Raji (cell line): ENCODE measurements around the gene AHRR.

ENCODE experiments used
- POLR2A ChIP-seq: IDR thresholded peaks from 2 replicates; pipeline ENCODE4 v1.6.1; 2011; ENCODE audit warnings: low read depth, low read length, control low read depth; ENCODE audit not compliant: insufficient read depth

Gene AHRR

GRCh38 chr5:321230-321725 lies at the start of gene AHRR:
Gene AHRR, plus strand, starts transcription at chr5:321714. Its CDS starts 22,189 bp downstream, at chr5:343903.
- no peak for TF ChIP-seq POLR2A

- no peak for TF ChIP-seq POLR2A
Observed at GRCh38 chr5:278646-279045, 42.9 kb upstream of the AHRR start.

DNA sequence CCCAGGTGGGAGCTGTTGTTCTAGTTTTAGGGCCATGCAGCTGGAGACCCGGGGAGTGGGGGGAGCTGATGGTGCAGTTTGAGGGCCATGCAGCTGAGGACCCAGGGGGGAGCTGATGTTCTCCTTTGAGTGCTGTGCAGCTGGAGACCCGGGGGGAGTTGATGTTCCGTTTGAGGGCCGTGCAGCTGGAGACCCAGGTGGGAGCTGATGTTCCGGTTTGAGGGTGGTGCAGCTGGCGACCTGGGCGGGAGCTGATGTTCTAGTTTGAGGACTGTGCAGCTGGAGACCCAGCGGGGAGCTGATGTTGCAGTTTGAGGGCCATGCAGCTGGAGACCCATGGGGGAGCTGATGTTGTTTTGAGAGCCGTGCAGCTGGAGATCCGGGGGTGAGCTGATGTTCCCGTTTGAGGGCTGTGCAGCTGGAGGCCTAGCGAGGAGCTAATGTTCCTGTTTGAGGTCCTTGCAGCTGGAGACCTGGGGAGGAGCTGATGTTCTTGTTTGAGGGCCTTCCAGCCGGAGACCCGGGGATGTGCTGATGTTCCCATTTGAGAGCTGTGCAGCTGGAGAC lies 35.4 kb upstream of the AHRR start:
- no peak for TF ChIP-seq POLR2A

- TF ChIP-seq POLR2A: no peak
Observed at GRCh38 chr5:298737-299125, 22.8 kb upstream of the AHRR start.

DNA sequence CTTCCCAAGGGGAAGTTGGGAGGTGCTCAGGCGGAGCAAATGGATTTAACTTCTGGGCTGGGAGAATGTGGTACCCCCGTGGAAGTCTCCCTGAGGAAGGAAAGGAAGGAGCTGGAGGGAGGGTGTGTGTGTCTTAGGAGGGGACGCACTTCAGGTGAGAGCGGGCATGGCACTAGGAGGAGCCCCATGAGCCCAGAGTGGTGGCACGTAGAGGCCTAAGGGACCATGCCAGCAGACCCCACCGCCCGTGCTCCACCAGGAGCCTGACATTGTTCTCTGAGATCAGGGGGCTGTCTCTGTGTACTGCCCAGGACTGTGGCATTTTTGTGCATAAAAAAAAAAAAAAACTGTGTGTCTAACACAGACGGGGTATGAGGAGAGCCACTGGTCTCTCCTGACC lies 18.5 kb upstream of the AHRR start:
- TF ChIP-seq POLR2A: no peak

DNA sequence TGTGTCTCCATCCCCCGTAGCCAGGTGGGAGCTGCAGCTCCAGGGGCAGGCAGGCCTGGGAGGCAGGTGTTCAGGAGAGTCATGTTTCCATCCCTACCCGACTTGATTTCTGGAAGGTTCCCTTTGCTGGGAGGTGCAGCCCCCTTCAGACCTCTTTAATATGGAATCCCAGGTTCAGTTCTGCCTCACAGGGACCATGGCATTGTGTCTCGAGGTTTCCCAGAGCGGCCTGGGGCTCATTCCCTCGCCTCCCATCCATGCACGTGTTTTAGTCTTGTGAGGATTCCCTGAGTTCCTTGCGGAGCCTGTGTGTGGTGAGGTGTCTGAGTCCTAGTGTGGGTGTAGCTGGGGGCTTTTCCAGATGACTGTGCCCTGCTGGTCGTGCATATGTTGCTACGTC lies 16.5 kb upstream of the AHRR start:
- no peak for TF ChIP-seq POLR2A

DNA sequence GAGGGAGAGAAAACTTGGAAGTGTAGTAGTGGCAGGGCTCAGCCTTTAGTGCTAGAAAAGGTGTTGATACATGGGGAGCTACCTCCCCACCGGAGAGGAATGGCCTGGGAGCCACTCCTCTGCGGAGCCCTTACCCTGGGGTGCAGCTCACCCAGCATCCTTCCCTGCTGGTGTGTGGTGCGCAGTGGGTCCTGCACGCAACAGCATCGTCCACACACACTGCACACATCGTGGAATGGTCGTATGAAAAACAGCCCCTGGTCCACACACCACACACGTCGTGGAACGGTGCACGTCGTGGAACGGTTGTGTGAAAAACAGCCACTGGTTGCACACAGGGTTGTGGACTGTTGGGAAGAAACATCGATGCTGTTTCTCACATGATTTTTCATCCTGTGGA lies 16.1 kb upstream of the AHRR start:
- TF ChIP-seq POLR2A: no peak

DNA sequence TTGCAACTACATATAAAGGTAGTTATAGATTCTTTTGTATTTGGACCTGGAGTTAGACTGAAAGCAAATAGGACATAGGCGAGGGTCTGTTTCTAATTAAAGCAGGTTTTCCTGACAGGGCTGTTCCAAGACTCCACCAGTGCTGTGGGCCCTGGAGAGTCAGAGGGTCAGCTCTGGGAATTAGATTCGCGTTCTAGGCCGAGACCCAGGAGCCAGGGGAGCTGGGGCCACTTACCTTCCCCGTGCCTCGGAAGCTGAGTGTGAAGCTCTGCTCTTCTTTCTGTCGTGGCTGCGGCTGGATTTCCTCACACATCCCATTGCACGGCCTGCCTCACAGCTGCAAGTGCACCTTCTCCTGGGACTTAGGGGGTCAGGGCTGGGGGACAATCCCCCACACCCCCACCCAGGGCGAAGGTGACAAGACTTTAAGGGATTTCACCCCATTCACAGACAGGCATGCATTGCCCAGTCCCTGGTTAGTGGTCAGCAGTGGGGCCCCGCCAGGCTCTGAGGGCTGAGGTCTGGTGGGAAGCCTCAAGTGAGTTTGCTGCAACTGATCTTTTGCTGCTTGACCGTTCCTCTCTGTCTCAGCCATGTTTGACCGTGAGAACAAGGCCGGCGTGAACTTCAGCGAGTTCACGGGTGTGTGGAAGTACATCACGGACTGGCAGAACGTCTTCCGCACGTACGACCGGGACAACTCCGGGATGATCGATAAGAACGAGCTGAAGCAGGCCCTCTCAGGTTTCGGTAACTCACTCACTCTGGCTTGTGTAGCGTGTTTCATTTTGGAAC lies 15.3 kb upstream of the AHRR start:
- no peak for TF ChIP-seq POLR2A

DNA sequence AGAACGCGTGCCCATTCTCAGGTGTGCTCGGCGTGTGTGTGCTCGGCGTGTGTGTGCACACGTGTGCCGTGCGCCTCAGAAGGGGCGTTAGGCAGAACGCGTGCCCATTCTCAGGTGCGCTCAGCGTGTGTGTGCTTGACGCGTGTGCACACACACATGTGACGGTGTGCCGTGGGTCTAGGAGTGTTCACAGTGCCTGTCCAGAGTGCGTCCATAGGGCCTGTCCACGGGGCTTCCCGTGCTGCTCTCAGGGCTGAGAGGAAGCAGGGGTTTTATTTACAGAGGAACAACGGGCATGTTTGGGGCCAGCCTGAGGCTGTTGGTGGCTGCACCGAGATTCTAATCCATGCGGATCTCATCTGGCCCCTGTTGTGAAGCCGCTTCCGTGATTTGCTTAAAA lies 14.2 kb upstream of the AHRR start:
- no peak for TF ChIP-seq POLR2A

DNA sequence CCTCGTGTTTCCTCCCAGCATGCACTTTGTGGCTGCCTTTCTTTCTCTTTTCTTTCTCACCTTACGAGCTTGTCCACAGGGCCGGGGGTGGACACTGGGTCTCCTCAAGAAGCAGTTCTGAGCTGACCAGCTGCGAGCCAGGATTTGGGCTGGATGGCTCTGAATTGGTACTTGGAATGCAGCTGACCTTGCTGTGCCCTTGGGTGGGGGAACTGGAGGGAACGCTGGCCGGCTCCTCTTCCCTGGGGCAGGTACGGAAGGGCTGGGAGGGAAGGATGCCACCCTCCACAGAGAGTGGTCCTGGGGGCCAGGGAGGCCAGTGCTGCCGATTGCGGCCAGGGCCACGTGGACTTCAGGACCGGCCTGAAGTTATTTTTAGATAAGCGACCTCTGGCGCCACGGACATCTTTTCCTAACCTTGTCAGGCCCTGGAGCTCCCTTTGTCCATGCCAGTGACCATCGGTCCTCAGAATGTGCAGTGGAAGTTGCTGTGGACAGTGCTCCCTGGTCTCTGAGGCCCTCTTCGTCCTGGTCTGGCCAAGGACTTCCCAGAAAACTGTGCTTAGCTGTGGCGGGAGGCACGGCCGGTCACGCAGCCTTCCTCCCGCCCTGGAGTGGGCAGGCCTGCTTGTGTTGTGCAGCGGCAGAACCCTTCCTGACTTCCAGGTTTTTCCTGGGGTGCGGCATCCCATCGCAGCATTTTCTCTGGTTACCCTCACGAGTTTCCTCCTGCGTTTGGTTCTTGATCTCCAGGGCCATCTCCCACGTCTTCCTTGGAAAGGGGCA lies 13.5 kb upstream of the AHRR start:
- no peak for TF ChIP-seq POLR2A

DNA sequence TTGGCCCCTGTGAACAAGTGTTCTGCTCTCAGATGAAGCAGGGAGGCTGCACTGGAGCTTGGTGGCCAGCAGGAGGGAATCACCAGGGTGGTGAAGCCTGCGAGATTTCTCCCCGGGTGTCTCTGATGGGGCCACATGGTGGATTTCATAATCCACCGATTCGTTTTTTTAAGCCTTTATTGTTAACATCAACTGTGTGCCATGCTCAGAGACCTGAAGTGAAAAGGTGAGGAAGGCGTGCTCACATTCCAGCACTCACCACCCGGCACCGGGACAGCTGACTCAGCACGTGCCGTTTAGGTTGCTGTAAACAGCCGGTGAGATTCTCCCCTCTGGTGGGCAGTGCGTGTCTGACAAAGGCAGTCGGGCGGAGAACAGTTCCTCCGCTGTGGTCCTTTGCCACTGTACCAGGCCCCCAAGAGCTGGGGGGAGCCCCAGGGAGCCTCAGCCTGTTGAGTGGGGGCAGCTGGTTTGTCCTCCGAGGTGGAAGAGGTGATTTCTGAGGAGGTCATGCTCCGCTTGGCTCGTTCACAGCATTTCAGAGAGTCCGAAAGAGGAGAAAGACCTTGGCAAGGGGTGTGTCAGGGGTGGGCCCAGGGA lies 12.7 kb upstream of the AHRR start:
- no peak for TF ChIP-seq POLR2A

- no peak for TF ChIP-seq POLR2A
Observed at GRCh38 chr5:310516-310915, 11.0 kb upstream of the AHRR start.

DNA sequence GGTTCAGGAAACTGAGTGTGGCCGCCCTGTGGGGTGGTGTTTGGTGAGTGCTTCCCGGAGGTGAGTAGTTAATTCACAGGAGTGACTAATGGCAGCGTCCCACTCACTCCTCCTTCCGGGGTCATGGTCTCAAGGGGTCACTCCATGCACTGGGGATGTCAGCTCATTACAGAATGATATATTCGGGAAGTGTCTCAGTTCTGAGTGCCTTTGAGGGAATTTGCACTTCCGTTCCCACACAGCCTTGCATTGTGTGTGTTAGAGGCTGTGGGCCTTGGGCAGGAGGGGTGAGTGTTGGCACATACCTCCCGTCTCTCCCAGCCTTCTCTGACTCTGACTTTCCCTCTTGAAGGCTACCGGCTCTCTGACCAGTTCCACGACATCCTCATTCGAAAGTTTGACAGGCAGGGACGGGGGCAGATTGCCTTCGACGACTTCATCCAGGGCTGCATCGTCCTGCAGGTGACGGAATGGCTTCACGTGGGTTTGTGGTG lies 10.5 kb upstream of the AHRR start:
- TF ChIP-seq POLR2A: no peak

GRCh38 chr5:311963-312362 lies 9.6 kb upstream of the AHRR start:
- TF ChIP-seq POLR2A: no peak

GRCh38 chr5:312845-313244 lies 8.7 kb upstream of the AHRR start:
- no peak for TF ChIP-seq POLR2A
